Measurements from ENCODE around the gene SPSB1.

GRCh38 chr1:9347095-9347850 is 54.6 kb downstream of the SPSB1 start:
- no peak for TF ChIP-seq CTCF (IDR thresholded peaks at IDR 0.05)
- TF ChIP-seq POLR2A (IDR thresholded peaks at IDR 0.05), result no peak
